IMR-90 (cell line): Measurements from ENCODE around the gene TCP11. TPM values are rescaled to one million over a fixed set of nuclear protein-coding genes. Genes with fewer than 3 reads are reported as not detected.

Experiments
- ATAC-seq: fragments of 200-7000 bp; cut with Tn5 transposase; 2 replicates; pipeline ENCODE4 v1.9.1; 2020; ENCODE audit warnings: low read depth, mild to moderate bottlenecking, moderate library complexity
- BruUV-seq: library from RNA; stranded (reverse); fragments of 400-500 nt; replicated peaks from 2 replicates; lab custom pipeline; 2021; lab: Mats Ljungman, UMichigan
- CTCF ChIA-PET: fragments of 300-600 bp; formaldehyde crosslinking; extraction: SDS; loops from one replicate; lab custom pipeline; 2021; ENCODE audit warnings: antibody characterized with exemption; lab: Yijun Ruan, JAX
- POLR2A ChIA-PET: fragments of 300-600 bp; sonication (Branson Sonifier 250); formaldehyde crosslinking; loops from one replicate; lab custom pipeline; 2022; ENCODE audit warnings: antibody characterized with exemption; ENCODE audit not compliant: unreplicated experiment; lab: Charles Lee
- DNase-seq: peaks from one replicate; pipeline ENCODE4 v3.0.0; 2013
- H2AFZ ChIP-seq: replicated peaks from 2 replicates; pipeline ENCODE3; 2013; ENCODE audit warnings: low read length, mild to moderate bottlenecking; ENCODE audit not compliant: poor library complexity
- H2AK5ac ChIP-seq: 2 replicates; pipeline ENCODE4 v1.6.1; 2013; ENCODE audit warnings: low read depth, low read length, inconsistent platforms
- H2AK9ac ChIP-seq: replicated peaks from 2 replicates; pipeline ENCODE3; 2013; ENCODE audit warnings: mild to moderate bottlenecking, low read depth, low read length, moderate library complexity; ENCODE audit not compliant: poor library complexity
- H2BK120ac ChIP-seq: 2 replicates; pipeline ENCODE4 v1.6.1; 2013; ENCODE audit warnings: low read depth, low read length, inconsistent platforms
- H2BK15ac ChIP-seq: 3 replicates; pipeline ENCODE4 v1.6.1; 2013; ENCODE audit warnings: low read depth, low read length, inconsistent platforms
- H2BK20ac ChIP-seq: 2 replicates; pipeline ENCODE4 v1.6.1; 2013; ENCODE audit warnings: low read depth, mild to moderate bottlenecking, inconsistent platforms, low read length, moderate library complexity
- H2BK5ac ChIP-seq: 2 replicates; pipeline ENCODE4 v1.6.1; 2013; ENCODE audit warnings: mild to moderate bottlenecking, low read depth, low read length, inconsistent platforms; ENCODE audit not compliant: poor library complexity, severe bottlenecking
- H3K14ac ChIP-seq: replicated peaks from 2 replicates; pipeline ENCODE4 v1.6.1; 2013; ENCODE audit warnings: low read depth, low read length, inconsistent platforms
- H3K18ac ChIP-seq: 2 replicates; pipeline ENCODE4 v1.6.1; 2013; ENCODE audit warnings: low read depth, low read length, control low read depth
- H3K23ac ChIP-seq: 2 replicates; pipeline ENCODE4 v1.6.1; 2013; ENCODE audit warnings: low read depth, low read length, inconsistent platforms
- H3K27ac ChIP-seq: 2 replicates; pipeline ENCODE4 v1.5.1; 2013; ENCODE audit warnings: mild to moderate bottlenecking, control low read depth, low read length; ENCODE audit not compliant: insufficient read depth
- H3K27me3 ChIP-seq: 2 replicates; pipeline ENCODE4 v1.6.1; 2013; ENCODE audit warnings: low read length; ENCODE audit not compliant: control insufficient read depth, insufficient read depth
- H3K36me3 ChIP-seq: 2 replicates; pipeline ENCODE4 v1.6.1; 2013; ENCODE audit warnings: low read length, mixed read lengths; ENCODE audit not compliant: control insufficient read depth, insufficient read depth
- H3K4ac ChIP-seq: 2 replicates; pipeline ENCODE4 v1.6.1; 2013; ENCODE audit warnings: low read depth, low read length, inconsistent platforms
- H3K4me1 ChIP-seq: 2 replicates; pipeline ENCODE4 v1.6.1; 2013; ENCODE audit warnings: low read length, mixed read lengths; ENCODE audit not compliant: control insufficient read depth, insufficient read depth
- H3K4me2 ChIP-seq: 2 replicates; pipeline ENCODE4 v1.6.1; 2013; ENCODE audit warnings: low read depth, mild to moderate bottlenecking, control low read depth, low read length, moderate library complexity
- H3K4me3 ChIP-seq: 2 replicates; pipeline ENCODE4 v1.5.1; 2013; ENCODE audit warnings: low read depth, mild to moderate bottlenecking, control low read depth, low read length, moderate library complexity; ENCODE audit not compliant: insufficient read depth
- H3K56ac ChIP-seq: 2 replicates; pipeline ENCODE4 v1.6.1; 2013; ENCODE audit warnings: low read length, inconsistent platforms; ENCODE audit not compliant: insufficient read depth; ENCODE audit errors: extremely low read depth
- H3K79me1 ChIP-seq, 2 experiments: 2 replicates each; pipeline ENCODE4 v1.6.1; 2013; ENCODE audit warnings: low read length in 2 of 2, inconsistent platforms in 1 of 2, low read depth in 1 of 2
- H3K9ac ChIP-seq: 2 replicates; pipeline ENCODE4 v1.6.1; 2013; ENCODE audit warnings: low read depth, low read length, control low read depth
- H3K9me1 ChIP-seq: 2 replicates; pipeline ENCODE4 v1.6.1; 2013; ENCODE audit warnings: low read length, inconsistent platforms; ENCODE audit not compliant: insufficient read depth
- H3K9me3 ChIP-seq: 2 replicates; pipeline ENCODE4 v1.6.1; 2013; ENCODE audit warnings: low read length; ENCODE audit not compliant: control insufficient read depth, insufficient read depth
- H4K20me1 ChIP-seq: 2 replicates; pipeline ENCODE4 v1.6.1; 2013; ENCODE audit warnings: low read length, inconsistent platforms; ENCODE audit not compliant: insufficient read depth
- H4K5ac ChIP-seq: 2 replicates; pipeline ENCODE4 v1.6.1; 2013; ENCODE audit warnings: mild to moderate bottlenecking, low read depth, low read length, control low read depth
- H4K8ac ChIP-seq, 2 experiments: 2 replicates each; pipeline ENCODE4 v1.6.1; 2013; ENCODE audit warnings: low read depth in 2 of 2, low read length in 2 of 2, control low read depth in 1 of 2, inconsistent platforms in 1 of 2
- H4K91ac ChIP-seq: 2 replicates; pipeline ENCODE4 v1.6.1; 2013; ENCODE audit warnings: low read depth, low read length, inconsistent platforms; ENCODE audit not compliant: insufficient read depth
- BHLHE40 ChIP-seq: fragments of 150-350 bp; IDR thresholded peaks from 2 replicates; pipeline ENCODE4 v1.6.1; 2016; ENCODE audit warnings: mild to moderate bottlenecking, low read depth, low read length
- CEBPB ChIP-seq: IDR thresholded peaks from 2 replicates; pipeline ENCODE4 v1.6.1; 2012; ENCODE audit warnings: low read depth, low read length, improper control_type of control experiment
- CHD1 ChIP-seq: IDR thresholded peaks from 2 replicates; pipeline ENCODE4 v1.6.1; 2012; ENCODE audit warnings: low read depth, low read length, improper control_type of control experiment
- CTCF ChIP-seq: conservative IDR thresholded peaks from 2 replicates; pipeline ENCODE4 v1.5.1; 2012; ENCODE audit warnings: mild to moderate bottlenecking, low read depth, low read length, improper control_type of control experiment
- ELK1 ChIP-seq: fragments of 150-350 bp; IDR thresholded peaks from 2 replicates; pipeline ENCODE4 v1.6.1; 2016; ENCODE audit warnings: low read depth, mild to moderate bottlenecking, low read length, moderate library complexity, borderline replicate concordance
- FOS ChIP-seq: fragments of 150-350 bp; IDR thresholded peaks from 2 replicates; pipeline ENCODE4 v1.6.1; 2016; ENCODE audit warnings: low read depth, low read length
- MAFK ChIP-seq: IDR thresholded peaks from 2 replicates; pipeline ENCODE4 v1.6.1; 2012; ENCODE audit warnings: low read depth, low read length, improper control_type of control experiment
- MAZ ChIP-seq: IDR thresholded peaks from 2 replicates; pipeline ENCODE4 v1.6.1; 2012; ENCODE audit warnings: low read depth, mild to moderate bottlenecking, low read length, improper control_type of control experiment, moderate library complexity, borderline replicate concordance
- MXI1 ChIP-seq: IDR thresholded peaks from 2 replicates; pipeline ENCODE4 v1.6.1; 2012; ENCODE audit warnings: low read depth, mild to moderate bottlenecking, low read length, moderate library complexity, borderline replicate concordance
- POLR2A ChIP-seq: IDR thresholded peaks from 2 replicates; pipeline ENCODE4 v1.6.1; 2012; ENCODE audit warnings: mild to moderate bottlenecking, low read depth, low read length
- RFX5 ChIP-seq: IDR thresholded peaks from 2 replicates; pipeline ENCODE4 v1.8.0; 2012; ENCODE audit warnings: low read depth, mild to moderate bottlenecking, low read length, moderate library complexity
- SMC3 ChIP-seq: fragments of 150-350 bp; IDR thresholded peaks from 2 replicates; pipeline ENCODE4 v1.6.1; 2016; ENCODE audit warnings: low read depth, mild to moderate bottlenecking, antibody characterized with exemption, low read length, moderate library complexity
- USF2 ChIP-seq: fragments of 150-350 bp; IDR thresholded peaks from 2 replicates; pipeline ENCODE4 v1.6.1; 2017; ENCODE audit warnings: mild to moderate bottlenecking, antibody characterized with exemption, low read length, low read depth
- dilution Hi-C: fragments of 300-500 bp; cut with HindIII; formaldehyde crosslinking; loops from one replicate; pipeline ENCODE4 v1.14.3; 2018; ENCODE audit warnings: low sequenced_read_pairs; ENCODE audit not compliant: unreplicated experiment
- in situ Hi-C: fragments of 300-500 bp; cut with MboI; formaldehyde crosslinking; loops from 3 replicates; pipeline ENCODE4 v1.14.3; 2019; ENCODE audit warnings: low sequenced_read_pairs, inconsistent platforms, mixed read lengths
- intact Hi-C: fragments of 100-400 bp; cut with micrococcal nuclease; formaldehyde crosslinking; loops from 2 replicates; pipeline ENCODE4 v1.10.0; 2022
- polyA plus RNA-seq, 3 experiments: library from polyadenylated mRNA; depleted of rRNA; stranded (reverse); fragments of >200 nt; gene quantifications; 2 replicates each; pipeline ENCODE4 v1.2.3, GENCODE V29; 2012; ENCODE audit warnings: low replicate concordance in 1 of 3
- total RNA-seq: library from RNA; depleted of rRNA; stranded (reverse); fragments of >200 nt; gene quantifications from 2 replicates; pipeline ENCODE4 v1.2.3, GENCODE V29; 2012

The TCP11 gene
- total and polyA plus RNA-seq, 2 of the 4 experiments (the other 2 are of a cell fraction) = 0.34 to 0.36 TPM

GRCh38 chr6:35190306-35190705, 49.2 kb upstream of the TCP11 start:
- in situ Hi-C loops (no loop called here), intact Hi-C loops (no loop called here), dilution Hi-C loops (no loop called here)
- no TSS peak for BruUV-seq
- Histone ChIP-seq H3K23ac (no peak overlapping the region), H4K5ac (no peak overlapping the region), H3K9me3 (no peaks in the 10 kb centered on the region), H3K27ac (no peak overlapping the region), H3K18ac (no peak overlapping the region), H4K20me1 (no peaks in the 10 kb centered on the region), H2AFZ (no peak overlapping the region), H3K14ac (no peak overlapping the region), H3K9ac (no peak overlapping the region), H3K4ac (no peak overlapping the region), H2BK20ac (no peak overlapping the region), H2AK5ac (no peak overlapping the region), H2BK120ac (no peak overlapping the region), H4K91ac (no peak overlapping the region), H3K56ac (no peak overlapping the region), H3K79me1 (no peaks in the 10 kb centered on the region), H3K4me1 (peaks cover 8% of the 10 kb centered on the region), H2AK9ac (no peak overlapping the region), H4K8ac (no peak overlapping the region), H3K4me2 (no peak overlapping the region), H3K4me3 (no peak overlapping the region), H3K36me3 (no peaks in the 10 kb centered on the region), H2BK5ac (no peak overlapping the region), H3K9me1 (peaks cover 8% of the 10 kb centered on the region), H2BK15ac (no peak overlapping the region), H3K27me3 (no peaks in the 10 kb centered on the region)
- ATAC-seq (peak; percentile 29; the same call in 1 of the 2 replicates), DNase-seq (no peak)
- CTCF ChIA-PET = interaction anchor here (0.6 kb wide), 1 partner anchor 47 kb away, joined by 3 read pairs; no protein-coding TSS in a partner anchor
- POLR2A ChIA-PET = no interaction called here
- TF ChIP-seq CHD1 = no peak
- TF ChIP-seq SMC3 = no peak
- no peak for TF ChIP-seq BHLHE40
- TF ChIP-seq USF2 = no peak
- TF ChIP-seq FOS = no peak
- TF ChIP-seq POLR2A = no peak
- TF ChIP-seq MAFK = no peak
- TF ChIP-seq CEBPB = no peak
- TF ChIP-seq MXI1 = no peak
- no peak for TF ChIP-seq ELK1
- no peak for TF ChIP-seq MAZ
- no peak for TF ChIP-seq RFX5
- TF ChIP-seq CTCF = no peak
